Stomach (tissue), 9 donors: Measurements from ENCODE around the gene PTPRG. TPM values are rescaled to one million over a fixed set of nuclear protein-coding genes. Genes with fewer than 3 reads are reported as not detected.

Source experiments
- DNase-seq, 2 donors: peaks; one replicate each; pipeline versions ENCODE4 v3.0.0 to v3.0.0-alpha.2; 2013 to 2019
- H3K27ac ChIP-seq, 5 donors: fragments of 200-600 bp in 4 of 5; sonication (generic) in 4 of 5; one replicate each; pipeline ENCODE4 v1.5.1; 2013 to 2019; ENCODE audit warnings: mild to moderate bottlenecking in 1 of 5, moderate library complexity in 1 of 5
- H3K27me3 ChIP-seq, 3 donors: fragments of 200-600 bp; sonication (generic); one replicate each; pipeline ENCODE4 v1.5.1; 2017 to 2019; ENCODE audit warnings: mixed run types in 1 of 3
- H3K36me3 ChIP-seq, 4 donors: fragments of 200-600 bp; sonication (generic); 1 replicate in 3 of 4; 2 replicates in 1 of 4; pipeline ENCODE4 v1.5.1; 2016 to 2019
- H3K4me1 ChIP-seq, 4 donors: fragments of 200-600 bp; sonication (generic); one replicate each; pipeline ENCODE4 v1.5.1; 2016 to 2019
- H3K4me3 ChIP-seq, 4 donors: fragments of 200-600 bp; sonication (generic) in 3 of 4; one replicate each; pipeline ENCODE4 v1.5.1; 2016 to 2019; ENCODE audit warnings: mild to moderate bottlenecking in 1 of 4
- H3K9me3 ChIP-seq, 4 donors: fragments of 200-600 bp; sonication (generic); one replicate each; pipeline ENCODE4 v1.5.1; 2016 to 2019
- CTCF ChIP-seq, 7 experiments: fragments of 450-650 bp in 4 of 7; fragments of 200-600 bp in 3 of 7; sonication (generic) in 3 of 7; IDR thresholded peaks; one replicate each; pipeline ENCODE4 v1.5.1; 2016 to 2019; ENCODE audit warnings: antibody characterized with exemption in 7 of 7, control low read depth in 2 of 7, mild to moderate bottlenecking in 1 of 7
- EP300 ChIP-seq: sonication (generic); formaldehyde crosslinking; IDR thresholded peaks from one replicate; pipeline ENCODE4 v1.6.1; 2017; ENCODE audit warnings: antibody characterized with exemption
- POLR2A ChIP-seq, 4 donors: fragments of 450-650 bp; IDR thresholded peaks; one replicate each; pipeline ENCODE4 v1.6.1; 2016; ENCODE audit warnings: antibody characterized with exemption in 4 of 4, control low read depth in 2 of 4, mild to moderate bottlenecking in 1 of 4, moderate library complexity in 1 of 4
- POLR2AphosphoS5 ChIP-seq, 3 donors: sonication (generic); formaldehyde crosslinking; IDR thresholded peaks; one replicate each; pipeline ENCODE4 v1.6.1; 2016; ENCODE audit warnings: antibody characterized with exemption in 3 of 3
- WGBS, 5 donors: extraction: QIAGEN DNeasy Blood & Tissue Kit in 3 of 5; methylation state at CpG; one replicate each; pipeline versions ENCODE4 v1.1.5 to v1.1.7; 2013 to 2018; 5-methylcytosine and 5-hydroxymethylcytosine counted together
- intact Hi-C: fragments of 100-400 bp; cut with DNase I; formaldehyde crosslinking; loops from one replicate; pipeline ENCODE4 v1.15.1; 2023; ENCODE audit warnings: low total_unique reads
- polyA plus RNA-seq, 3 donors: library from polyadenylated mRNA; stranded (reverse); fragments of 200-250 nt; gene quantifications; one replicate each; pipeline ENCODE4 v1.2.3, GENCODE V29; 2013
- total RNA-seq, 5 donors: library from RNA; depleted of rRNA; stranded (reverse); fragments of >200 nt; gene quantifications; one replicate each; pipeline versions ENCODE4 v1.1.0 to v1.2.3, GENCODE V29; 2014 to 2016
- donor health status: healthy with polysubstance abuse.
- donor health status: Bipolar disorder and iron deficiency.
- donor health status: healthy.

The PTPRG gene
- total and polyA plus RNA-seq, 8 donors = 2.4 to 96.0 (median 22.0) TPM

- no peaks in the 10 kb centered on the region for H3K27me3 ChIP-seq
- H3K9me3 ChIP-seq = no peaks in the 10 kb centered on the region
- no peak overlapping the region for H3K27ac ChIP-seq
- no peak for TF ChIP-seq CTCF (IDR thresholded peaks at IDR 0.05)
- WGBS, 5 donors = 71 to 85% (median 75%) methylated on average over 9 of the region's 9 CpGs
- DNase-seq = no peak
- peaks cover 0 to 11% (median 3%) of the 10 kb centered on the region in 4 donors for H3K4me1 ChIP-seq
- H3K36me3 ChIP-seq = peaks cover 0 to 4% (median 0%) of the 10 kb centered on the region in 4 donors
- no peak overlapping the region for H3K4me3 ChIP-seq
- intact Hi-C loops = no loop called here
Observed at GRCh38 chr3:62010989-62011388, 449.6 kb downstream of the PTPRG start.

- Histone ChIP-seq H3K9me3 (no peaks in the 10 kb centered on the region), H3K27me3 (no peaks in the 10 kb centered on the region), H3K27ac (no peak overlapping the region), H3K36me3 (peaks cover 0 to 4% (median 0%) of the 10 kb centered on the region in 4 donors), H3K4me1 (peaks cover 0 to 9% (median 3%) of the 10 kb centered on the region in 4 donors), H3K4me3 (no peak overlapping the region)
- 90 to 96% (median 95%) methylated on average over 5 of the region's 5 CpGs for WGBS, 5 donors
- no peak for DNase-seq
- TF ChIP-seq EP300 (no peak), POLR2AphosphoS5 (IDR thresholded peaks at IDR 0.05) (no peak), CTCF (IDR thresholded peaks at IDR 0.05) (no peak), POLR2A (IDR thresholded peaks at IDR 0.05) (no peak)
- intact Hi-C loops = no loop called here
Observed at GRCh38 chr3:62011666-62012065, 450.3 kb downstream of the PTPRG start.

GRCh38 chr3:62013951-62014350 lies 452.6 kb downstream of the PTPRG start:
- peaks cover 0 to 4% (median 0%) of the 10 kb centered on the region in 4 donors for H3K36me3 ChIP-seq
- H3K4me1 ChIP-seq = no peaks in the 10 kb centered on the region
- H3K27ac ChIP-seq = no peak overlapping the region
- no peak for DNase-seq
- WGBS, 5 donors = 83 to 92% (median 87%) methylated on average over 7 of the region's 7 CpGs
- TF ChIP-seq POLR2AphosphoS5 (IDR thresholded peaks at IDR 0.05) = no peak
- no peak for TF ChIP-seq POLR2A (IDR thresholded peaks at IDR 0.05)
- no peak for TF ChIP-seq EP300
- no peak for TF ChIP-seq CTCF (IDR thresholded peaks at IDR 0.05)
- no peaks in the 10 kb centered on the region for H3K27me3 ChIP-seq
- intact Hi-C loops = no loop called here
- H3K4me3 ChIP-seq = no peak overlapping the region
- H3K9me3 ChIP-seq = no peaks in the 10 kb centered on the region

- H3K9me3 ChIP-seq = no peaks in the 10 kb centered on the region
- no peak overlapping the region for H3K27ac ChIP-seq
- no peak overlapping the region for H3K4me3 ChIP-seq
- no peaks in the 10 kb centered on the region for H3K4me1 ChIP-seq
- no peak for DNase-seq
- no peaks in the 10 kb centered on the region for H3K27me3 ChIP-seq
- no peaks in the 10 kb centered on the region for H3K36me3 ChIP-seq
- intact Hi-C loops = no loop called here
- 68 to 82% (median 79%) methylated on average over 3 of the region's 3 CpGs for WGBS, 5 donors
- TF ChIP-seq POLR2A (IDR thresholded peaks at IDR 0.05) (no peak), POLR2AphosphoS5 (IDR thresholded peaks at IDR 0.05) (no peak), EP300 (no peak), CTCF (IDR thresholded peaks at IDR 0.05) (no peak)
Observed at GRCh38 chr3:62015111-62015510, 453.7 kb downstream of the PTPRG start.
